ENCODE data around the gene FARP1. TPM values are rescaled to one million over a fixed set of nuclear protein-coding genes. Genes with fewer than 3 reads are reported as not detected.

FARP1 gene
- total RNA-seq, 1 donor from 2014 or later = 289 TPM

GRCh38 chr13:98427331-98427995 is 284.6 kb downstream of the FARP1 start:
- no peak overlapping the region for H3K4me3 Mint-ChIP-seq
- H3K27me3 Mint-ChIP-seq (ENCODE audit: low read depth) = no peaks in the 10 kb centered on the region
- peaks cover 11% of the 10 kb centered on the region for H3K4me1 Mint-ChIP-seq
- no peak for TF ChIP-seq CTCF (IDR thresholded peaks at IDR 0.05; ENCODE audit: unreplicated experiment)
- H3K36me3 Mint-ChIP-seq = peaks cover 59% of the 10 kb centered on the region
- no peak overlapping the region for H3K27ac Mint-ChIP-seq
- H3K9me3 Mint-ChIP-seq = no peaks in the 10 kb centered on the region
- DNase-seq (ENCODE audit: low spot score in 2 of 2, unreplicated experiment in 2 of 2) = no peak

- peaks cover 11% of the 10 kb centered on the region for H3K4me1 Mint-ChIP-seq
- TF ChIP-seq CTCF (IDR thresholded peaks at IDR 0.05; ENCODE audit: unreplicated experiment) = no peak
- no peak for DNase-seq (ENCODE audit: low spot score in 2 of 2, unreplicated experiment in 2 of 2)
- no peak overlapping the region for H3K27ac Mint-ChIP-seq
- peaks cover 60% of the 10 kb centered on the region for H3K36me3 Mint-ChIP-seq
- H3K9me3 Mint-ChIP-seq = no peaks in the 10 kb centered on the region
- H3K27me3 Mint-ChIP-seq (ENCODE audit: low read depth) = no peaks in the 10 kb centered on the region
- no peak overlapping the region for H3K4me3 Mint-ChIP-seq
These were observed 285.5 kb downstream of the FARP1 start for GRCh38 chr13:98428256-98428966.

GRCh38 chr13:98429081-98429480 is 286.2 kb downstream of the FARP1 start:
- Mint-ChIP-seq H3K9me3 (no peaks in the 10 kb centered on the region), H3K4me1 (peaks cover 11% of the 10 kb centered on the region), H3K36me3 (peaks cover 58% of the 10 kb centered on the region), H3K27ac (no peak overlapping the region), H3K4me3 (no peak overlapping the region), H3K27me3 (ENCODE audit: low read depth) (no peaks in the 10 kb centered on the region)
- TF ChIP-seq CTCF (IDR thresholded peaks at IDR 0.05; ENCODE audit: unreplicated experiment) = no peak
- DNase-seq (ENCODE audit: low spot score in 2 of 2, unreplicated experiment in 2 of 2) = no peak

GRCh38 chr13:98429531-98429930 is 286.6 kb downstream of the FARP1 start:
- Mint-ChIP-seq H3K4me3 (no peak overlapping the region), H3K27me3 (ENCODE audit: low read depth) (no peaks in the 10 kb centered on the region), H3K36me3 (peaks cover 54% of the 10 kb centered on the region), H3K9me3 (no peaks in the 10 kb centered on the region), H3K4me1 (peaks cover 11% of the 10 kb centered on the region), H3K27ac (no peak overlapping the region)
- no peak for DNase-seq (ENCODE audit: low spot score in 2 of 2, unreplicated experiment in 2 of 2)
- no peak for TF ChIP-seq CTCF (IDR thresholded peaks at IDR 0.05; ENCODE audit: unreplicated experiment)

GRCh38 chr13:98429977-98430736 is 287.3 kb downstream of the FARP1 start:
- Mint-ChIP-seq H3K4me3 (no peak overlapping the region), H3K4me1 (peaks cover 11% of the 10 kb centered on the region), H3K27ac (peak overlapping the region; percentile 75), H3K27me3 (ENCODE audit: low read depth) (no peaks in the 10 kb centered on the region), H3K36me3 (peaks cover 49% of the 10 kb centered on the region), H3K9me3 (no peaks in the 10 kb centered on the region)
- no peak for TF ChIP-seq CTCF (IDR thresholded peaks at IDR 0.05; ENCODE audit: unreplicated experiment)
- DNase-seq (ENCODE audit: low spot score in 2 of 2, unreplicated experiment in 2 of 2) = no peak

Data from mesothelial cell of epicardium (in vitro differentiated cells).